Mucosa of rectum (tissue), 2 donors: ENCODE results near the gene TRIM62.

Source experiments
- H3K27ac ChIP-seq, 2 donors: one replicate each; pipeline ENCODE4 v1.7.0; 2013; ENCODE audit warnings: inconsistent platforms in 2 of 2, low read depth in 2 of 2, low read length in 2 of 2
- H3K27me3 ChIP-seq, 2 donors: one replicate each; pipeline ENCODE4 v1.7.0; 2013; ENCODE audit warnings: low read length in 2 of 2; ENCODE audit not compliant: control insufficient read depth in 2 of 2, insufficient read depth in 2 of 2
- H3K36me3 ChIP-seq, 2 donors: one replicate each; pipeline ENCODE4 v1.7.0; 2013; ENCODE audit warnings: low read length in 2 of 2; ENCODE audit not compliant: control insufficient read depth in 2 of 2, insufficient read depth in 2 of 2
- H3K4me1 ChIP-seq, 2 donors: one replicate each; pipeline ENCODE4 v1.7.0; 2013; ENCODE audit warnings: low read length in 2 of 2, mild to moderate bottlenecking in 1 of 2; ENCODE audit not compliant: control insufficient read depth in 2 of 2, insufficient read depth in 2 of 2
- H3K4me3 ChIP-seq, 2 donors: one replicate each; pipeline ENCODE4 v1.7.0; 2013; ENCODE audit warnings: low read length in 2 of 2
- H3K9ac ChIP-seq, 2 donors: one replicate each; pipeline ENCODE4 v1.7.0; 2013; ENCODE audit warnings: low read length in 2 of 2, low read depth in 1 of 2, mild to moderate bottlenecking in 1 of 2
- H3K9me3 ChIP-seq, 2 donors: one replicate each; pipeline ENCODE4 v1.7.0; 2013; ENCODE audit warnings: low read length in 2 of 2; ENCODE audit not compliant: control insufficient read depth in 2 of 2
- donor health status: healthy.
- donor health status: Normal muscosa, but diverticular disease.

Gene TRIM62

GRCh38 chr1:33180911-33181890, 642 bp downstream of the TRIM62 start:
- no peaks in the 10 kb centered on the region for H3K9me3 ChIP-seq
- peak overlapping the region in 1 of 2 donors; percentile 45 for H3K9ac ChIP-seq
- peaks cover 0 to 3% of the 10 kb centered on the region in 2 donors for H3K36me3 ChIP-seq
- H3K27me3 ChIP-seq, result no peaks in the 10 kb centered on the region
- peaks cover 10 to 19% of the 10 kb centered on the region in 2 donors for H3K4me1 ChIP-seq
- peak overlapping the region; percentile 78 to 79 for H3K4me3 ChIP-seq
- H3K27ac ChIP-seq, result peak overlapping the region; percentile 44 to 65

DNA sequence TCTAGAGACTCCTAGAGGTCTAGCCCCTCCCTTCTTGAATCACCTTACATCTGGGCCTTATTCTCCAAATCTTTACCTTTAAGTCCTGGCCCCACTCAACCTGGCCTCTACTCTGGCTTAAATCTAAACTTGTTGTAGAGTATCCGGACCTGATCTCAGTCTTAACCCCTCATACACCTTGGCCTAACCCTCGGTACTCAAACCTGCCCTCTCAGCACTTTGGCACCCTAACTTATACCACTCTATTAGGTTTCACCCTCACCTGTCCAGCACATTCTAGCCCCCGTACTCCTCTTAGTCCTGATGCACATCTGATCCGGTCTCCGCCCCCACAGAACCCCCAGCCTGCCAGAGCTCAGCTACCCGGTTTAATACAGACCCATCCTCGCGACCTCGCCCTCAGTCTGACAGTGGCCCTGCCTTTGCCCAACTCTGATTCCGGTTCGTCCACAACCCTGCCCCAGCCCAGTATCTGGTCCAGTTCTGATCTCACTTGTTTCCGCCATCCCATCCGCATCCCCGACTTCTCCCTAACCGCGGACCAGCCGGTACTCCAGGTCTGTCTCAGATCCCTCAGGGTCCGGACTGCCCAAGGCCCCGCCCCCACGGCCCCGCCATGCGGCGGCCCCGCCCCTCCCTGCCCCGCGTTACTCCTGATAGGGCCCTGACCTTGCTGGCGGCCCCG, 1.5 kb downstream of the TRIM62 start:
- Histone ChIP-seq H3K4me3 (peak overlapping the region; percentile 68 to 75), H3K9ac (peak overlapping the region; percentile 21 to 42), H3K27me3 (no peaks in the 10 kb centered on the region), H3K4me1 (peaks cover 10 to 19% of the 10 kb centered on the region in 2 donors), H3K27ac (no peak overlapping the region), H3K36me3 (peaks cover 0 to 5% of the 10 kb centered on the region in 2 donors), H3K9me3 (no peaks in the 10 kb centered on the region)

DNA sequence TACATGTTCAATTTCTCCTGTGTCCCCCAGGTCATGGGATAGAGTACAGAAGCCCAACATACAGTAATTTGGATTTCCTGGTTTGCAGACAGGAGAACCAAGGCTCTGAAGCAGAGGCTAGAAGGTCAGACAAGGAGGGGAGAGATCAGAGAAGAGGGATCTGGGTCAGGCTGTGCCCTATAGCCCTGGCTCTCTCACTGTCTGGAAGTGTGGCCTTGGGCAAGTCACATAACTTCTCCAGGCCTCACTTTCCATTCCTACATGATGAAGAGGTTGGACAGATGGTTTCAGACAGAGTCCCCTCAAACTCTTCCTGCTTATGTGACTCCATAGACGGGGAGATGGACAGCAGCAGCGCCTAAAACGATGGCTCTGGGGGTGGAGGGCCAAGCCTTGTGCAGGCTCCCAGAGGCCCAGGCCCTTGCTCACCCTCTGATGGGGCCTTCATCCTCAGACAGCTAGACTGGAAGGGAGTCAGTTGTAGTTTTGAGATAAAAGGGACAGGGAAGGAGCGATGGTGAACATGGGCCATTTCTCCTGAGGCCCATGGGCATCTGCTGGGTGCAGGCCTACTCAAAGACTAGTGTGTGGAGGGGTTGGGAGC, 2.9 kb downstream of the TRIM62 start:
- no peaks in the 10 kb centered on the region for H3K9me3 ChIP-seq
- H3K4me1 ChIP-seq, result peaks cover 10 to 19% of the 10 kb centered on the region in 2 donors
- H3K4me3 ChIP-seq, result no peak overlapping the region
- H3K27me3 ChIP-seq, result no peaks in the 10 kb centered on the region
- H3K27ac ChIP-seq, result no peak overlapping the region
- peaks cover 0 to 7% of the 10 kb centered on the region in 2 donors for H3K36me3 ChIP-seq
- H3K9ac ChIP-seq, result no peak overlapping the region

GRCh38 chr1:33177996-33178540, 3.8 kb downstream of the TRIM62 start:
- Histone ChIP-seq H3K9ac (no peak overlapping the region), H3K27ac (no peak overlapping the region), H3K27me3 (no peaks in the 10 kb centered on the region)

GRCh38 chr1:33176887-33177286, 5.0 kb downstream of the TRIM62 start:
- Histone ChIP-seq H3K27ac (no peak overlapping the region), H3K4me3 (no peak overlapping the region), H3K27me3 (no peaks in the 10 kb centered on the region), H3K9me3 (no peaks in the 10 kb centered on the region), H3K36me3 (peaks cover 3 to 7% of the 10 kb centered on the region in 2 donors), H3K9ac (no peak overlapping the region), H3K4me1 (peaks cover 10 to 11% of the 10 kb centered on the region in 2 donors)

More at GRCh38 chr1:33177996-33178540, 3.8 kb downstream of the TRIM62 start:
- Histone ChIP-seq H3K9me3 (no peaks in the 10 kb centered on the region), H3K36me3 (peaks cover 3 to 7% of the 10 kb centered on the region in 2 donors), H3K4me3 (no peak overlapping the region), H3K4me1 (peaks cover 10 to 19% of the 10 kb centered on the region in 2 donors)

- H3K27me3 ChIP-seq, result no peaks in the 10 kb centered on the region
- no peak overlapping the region for H3K9ac ChIP-seq
- H3K4me3 ChIP-seq, result no peak overlapping the region
- no peaks in the 10 kb centered on the region for H3K9me3 ChIP-seq
- H3K36me3 ChIP-seq, result peaks cover 3 to 7% of the 10 kb centered on the region in 2 donors
- peaks cover 10% of the 10 kb centered on the region in 2 donors for H3K4me1 ChIP-seq
- H3K27ac ChIP-seq, result no peak overlapping the region
These were observed 5.4 kb downstream of the TRIM62 start for GRCh38 chr1:33176362-33176850.

- H3K36me3 ChIP-seq, result peaks cover 3 to 7% of the 10 kb centered on the region in 2 donors
- H3K4me1 ChIP-seq, result peaks cover 5 to 7% of the 10 kb centered on the region in 2 donors
- H3K9ac ChIP-seq, result no peak overlapping the region
- H3K9me3 ChIP-seq, result no peaks in the 10 kb centered on the region
- H3K27me3 ChIP-seq, result no peaks in the 10 kb centered on the region
- H3K4me3 ChIP-seq, result no peak overlapping the region
- H3K27ac ChIP-seq, result no peak overlapping the region
These were observed 6.0 kb downstream of the TRIM62 start for GRCh38 chr1:33175865-33176264.

- Histone ChIP-seq H3K36me3 (peaks cover 3 to 7% of the 10 kb centered on the region in 2 donors), H3K9ac (no peak overlapping the region), H3K27ac (no peak overlapping the region), H3K9me3 (no peaks in the 10 kb centered on the region), H3K4me1 (no peaks in the 10 kb centered on the region), H3K4me3 (no peak overlapping the region), H3K27me3 (no peaks in the 10 kb centered on the region)
These were observed 8.8 kb downstream of the TRIM62 start for GRCh38 chr1:33173091-33173490.

DNA sequence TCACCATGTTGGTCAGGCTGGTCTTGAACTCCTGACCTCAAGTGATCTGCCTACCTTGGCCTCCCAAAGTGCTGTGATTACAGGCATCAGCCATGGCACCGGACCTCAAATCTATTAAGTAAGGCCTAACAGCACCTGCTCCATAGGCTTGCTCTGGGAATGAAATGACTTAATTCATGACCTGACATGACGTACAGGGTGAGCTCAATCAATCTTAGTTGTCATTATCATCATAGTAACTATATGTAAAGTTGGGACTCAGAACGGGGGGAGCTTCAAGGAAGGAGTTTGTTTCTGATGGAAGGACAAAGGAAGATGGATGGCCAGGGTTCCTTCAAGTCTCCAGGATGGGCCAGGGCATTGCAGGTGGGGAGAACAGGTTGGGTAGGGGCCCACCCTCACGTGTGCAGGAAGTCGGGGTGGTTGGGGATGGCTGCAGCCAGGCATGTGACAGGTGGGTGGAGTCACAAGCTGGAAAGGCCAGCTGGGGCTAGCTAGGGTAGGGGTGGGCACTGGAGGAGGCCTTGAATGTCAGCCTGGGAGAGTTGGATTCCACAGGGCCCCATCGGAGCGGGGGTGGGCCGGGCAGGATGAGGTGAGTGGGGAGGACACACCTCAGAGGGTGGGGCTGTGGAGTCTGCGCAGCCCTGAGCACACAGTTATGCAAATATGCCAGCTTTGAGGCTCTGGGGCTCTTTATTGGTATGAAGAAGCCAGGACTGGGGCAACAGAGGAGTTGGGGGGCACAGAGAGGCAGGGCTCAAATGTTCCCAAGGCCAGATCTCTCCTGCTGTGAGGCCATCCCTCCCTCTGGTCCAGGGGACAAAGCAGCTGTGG, 9.6 kb downstream of the TRIM62 start:
- Histone ChIP-seq H3K4me1 (no peaks in the 10 kb centered on the region), H3K27ac (no peak overlapping the region), H3K4me3 (no peak overlapping the region), H3K9me3 (no peaks in the 10 kb centered on the region), H3K9ac (no peak overlapping the region), H3K36me3 (peaks cover 5 to 6% of the 10 kb centered on the region in 2 donors), H3K27me3 (no peaks in the 10 kb centered on the region)
